GM11168 (cell line): ENCODE data around the gene IAPP.
"Not testable (repeated sequence)": the region's sequence is repeated elsewhere in the genome, so short reads cannot be mapped to it uniquely, and the experiment has no call there.

Source experiments
- in situ Hi-C: fragments of 300-500 bp; cut with MboI; formaldehyde crosslinking; loops from one replicate; pipeline ENCODE4 v1.12.0; 2022; ENCODE audit warnings: low sequenced_read_pairs; ENCODE audit not compliant: unreplicated experiment

Gene IAPP

GRCh38 chr12:21372602-21373001 is at the start of gene IAPP:
TSS of gene IAPP (plus strand) at chr12:21372902. CDS start at chr12:21373352, 450 bp downstream.
- in situ Hi-C loops, result no loop called here

- in situ Hi-C loops, result no loop called here
Measured at GRCh38 chr12:21323736-21324135, 49.0 kb upstream of the IAPP start.

- in situ Hi-C loops, result no loop called here
Measured at GRCh38 chr12:21324551-21324950, 48.2 kb upstream of the IAPP start.

GRCh38 chr12:21328578-21328977 is 44.1 kb upstream of the IAPP start:
- in situ Hi-C loops, result no loop called here

- in situ Hi-C loops, result no loop called here
Measured at GRCh38 chr12:21330682-21331253, 41.9 kb upstream of the IAPP start.

GRCh38 chr12:21334771-21335325 is 37.9 kb upstream of the IAPP start, which contains the start of gene SLCO1A2:
TSS of gene SLCO1A2 (minus strand) at chr12:21334917. CDS start at chr12:21334647, 270 bp downstream.
- in situ Hi-C loops, result no loop called here

- in situ Hi-C loops, result no loop called here
Measured at GRCh38 chr12:21336656-21337055, 36.0 kb upstream of the IAPP start.

GRCh38 chr12:21337453-21337852 is 35.2 kb upstream of the IAPP start:
- in situ Hi-C loops, result no loop called here

GRCh38 chr12:21337959-21338744 is 34.5 kb upstream of the IAPP start:
- in situ Hi-C loops, result no loop called here

- in situ Hi-C loops, result no loop called here
Measured at GRCh38 chr12:21339921-21340320, 32.8 kb upstream of the IAPP start.

GRCh38 chr12:21340403-21340802 is 32.3 kb upstream of the IAPP start:
- in situ Hi-C loops, result no loop called here

GRCh38 chr12:21341769-21342168 is 30.9 kb upstream of the IAPP start:
- in situ Hi-C loops, result no loop called here

- in situ Hi-C loops, result no loop called here
Measured at GRCh38 chr12:21343636-21344035, 29.1 kb upstream of the IAPP start.

- in situ Hi-C loops, result no loop called here
Measured at GRCh38 chr12:21346542-21347205, 26.0 kb upstream of the IAPP start.

- in situ Hi-C loops, result no loop called here
Measured at GRCh38 chr12:21350975-21351374, 21.7 kb upstream of the IAPP start.

GRCh38 chr12:21353487-21353886 is 19.2 kb upstream of the IAPP start:
- in situ Hi-C loops, result no loop called here

- in situ Hi-C loops, result no loop called here
Measured at GRCh38 chr12:21353948-21354347, 18.8 kb upstream of the IAPP start.

- in situ Hi-C loops, result no loop called here
Measured at GRCh38 chr12:21354641-21355040, 18.1 kb upstream of the IAPP start.

- in situ Hi-C loops, result not testable (repeated sequence)
Measured at GRCh38 chr12:21360632-21361031, 12.1 kb upstream of the IAPP start.

- in situ Hi-C loops, result no loop called here
Measured at GRCh38 chr12:21369141-21369980, 3.3 kb upstream of the IAPP start.
